HEK293 (cell line): ENCODE data around the gene DUSP19.

Experiments used
- HOXD13 ChIP-seq: sonication (generic); formaldehyde crosslinking; IDR thresholded peaks from 2 replicates; pipeline ENCODE4 v1.8.0; 2022; ENCODE audit warnings: missing genetic modification reagents, borderline replicate concordance
- ZBTB10 ChIP-seq: fragments of 450-650 bp; formaldehyde crosslinking; IDR thresholded peaks from 2 replicates; pipeline ENCODE4 v1.5.1; 2016; ENCODE audit warnings: missing biosample characterization, missing genetic modification characterization
- ZNF324 ChIP-seq: fragments of 450-650 bp; formaldehyde crosslinking; IDR thresholded peaks from 2 replicates; pipeline ENCODE4 v1.5.1; 2016; ENCODE audit warnings: missing biosample characterization, missing genetic modification characterization
- ZNF423 ChIP-seq: fragments of 450-650 bp; formaldehyde crosslinking; IDR thresholded peaks from 2 replicates; pipeline ENCODE4 v1.5.1; 2016; ENCODE audit warnings: missing biosample characterization, missing genetic modification characterization
- ZNF677 ChIP-seq: fragments of 450-650 bp; IDR thresholded peaks from 2 replicates; pipeline ENCODE4 v1.5.0; 2018; ENCODE audit warnings: missing biosample characterization, mild to moderate bottlenecking, missing genetic modification characterization, moderate library complexity
- ZNF830 ChIP-seq: fragments of 450-650 bp; IDR thresholded peaks from 2 replicates; pipeline ENCODE4 v1.5.0; 2018; ENCODE audit warnings: missing biosample characterization, missing genetic modification characterization, low read depth, mild to moderate bottlenecking, moderate library complexity
- TF ChIP-seq, protein P1 (sequence below): fragments of 450-650 bp; formaldehyde crosslinking; IDR thresholded peaks from 2 replicates; pipeline ENCODE4 v1.5.1; 2016; ENCODE audit warnings: missing biosample characterization, missing genetic modification characterization, low read depth

- TF ChIP-seq ZNF677 (tag by site-specific recombination) (no peak), HOXD13 (CRISPR knock-in tag) (no peak), ZNF830 (tag by site-specific recombination) (no peak), ZNF423 (tag by site-specific recombination) (no peak), ZBTB10 (tag by site-specific recombination) (no peak), ZNF324 (tag by site-specific recombination) (no peak)
- TF ChIP-seq, protein P1, sequence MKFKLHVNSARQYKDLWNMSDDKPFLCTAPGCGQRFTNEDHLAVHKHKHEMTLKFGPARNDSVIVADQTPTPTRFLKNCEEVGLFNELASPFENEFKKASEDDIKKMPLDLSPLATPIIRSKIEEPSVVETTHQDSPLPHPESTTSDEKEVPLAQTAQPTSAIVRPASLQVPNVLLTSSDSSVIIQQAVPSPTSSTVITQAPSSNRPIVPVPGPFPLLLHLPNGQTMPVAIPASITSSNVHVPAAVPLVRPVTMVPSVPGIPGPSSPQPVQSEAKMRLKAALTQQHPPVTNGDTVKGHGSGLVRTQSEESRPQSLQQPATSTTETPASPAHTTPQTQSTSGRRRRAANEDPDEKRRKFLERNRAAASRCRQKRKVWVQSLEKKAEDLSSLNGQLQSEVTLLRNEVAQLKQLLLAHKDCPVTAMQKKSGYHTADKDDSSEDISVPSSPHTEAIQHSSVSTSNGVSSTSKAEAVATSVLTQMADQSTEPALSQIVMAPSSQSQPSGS (tag by site-specific recombination), result no peak
Observed at GRCh38 chr2:183117226-183117625, 38.7 kb downstream of the DUSP19 start.
